Muscle layer of colon (tissue), 2 donors: ENCODE measurements around the gene CDC45.

Experiments used
- H3K27ac ChIP-seq: one replicate; pipeline ENCODE4 v1.7.0; 2013; ENCODE audit warnings: low read depth, mild to moderate bottlenecking, low read length, moderate library complexity
- H3K27me3 ChIP-seq, 2 donors: one replicate each; pipeline ENCODE4 v1.7.0; 2013; ENCODE audit warnings: low read length in 2 of 2, mild to moderate bottlenecking in 2 of 2; ENCODE audit not compliant: insufficient read depth in 2 of 2, control insufficient read depth in 1 of 2
- H3K36me3 ChIP-seq: one replicate; pipeline ENCODE4 v1.7.0; 2013; ENCODE audit warnings: mild to moderate bottlenecking, low read length; ENCODE audit not compliant: insufficient read depth
- H3K4me1 ChIP-seq: one replicate; pipeline ENCODE4 v1.7.0; 2013; ENCODE audit warnings: mild to moderate bottlenecking, low read length; ENCODE audit not compliant: insufficient read depth
- H3K4me3 ChIP-seq, 2 donors: one replicate each; pipeline ENCODE4 v1.7.0; 2013; ENCODE audit warnings: low read length in 2 of 2, low read depth in 1 of 2, mild to moderate bottlenecking in 1 of 2, moderate library complexity in 1 of 2
- H3K9ac ChIP-seq: one replicate; pipeline ENCODE4 v1.7.0; 2013; ENCODE audit warnings: low read length
- H3K9me3 ChIP-seq: one replicate; pipeline ENCODE4 v1.7.0; 2013; ENCODE audit warnings: mild to moderate bottlenecking, low read length
- donor health status: abdominal sarcoma.
- donor health status: Adenocarcinoma of cecum.

The CDC45 gene

GRCh38 chr22:19501897-19502447 is 22.3 kb downstream of the CDC45 start:
- H3K4me3 ChIP-seq, result no peak overlapping the region
- no peak overlapping the region for H3K9ac ChIP-seq
- no peaks in the 10 kb centered on the region for H3K27me3 ChIP-seq
- no peaks in the 10 kb centered on the region for H3K36me3 ChIP-seq
- no peaks in the 10 kb centered on the region for H3K9me3 ChIP-seq
- H3K27ac ChIP-seq, result no peak overlapping the region
- no peaks in the 10 kb centered on the region for H3K4me1 ChIP-seq

DNA sequence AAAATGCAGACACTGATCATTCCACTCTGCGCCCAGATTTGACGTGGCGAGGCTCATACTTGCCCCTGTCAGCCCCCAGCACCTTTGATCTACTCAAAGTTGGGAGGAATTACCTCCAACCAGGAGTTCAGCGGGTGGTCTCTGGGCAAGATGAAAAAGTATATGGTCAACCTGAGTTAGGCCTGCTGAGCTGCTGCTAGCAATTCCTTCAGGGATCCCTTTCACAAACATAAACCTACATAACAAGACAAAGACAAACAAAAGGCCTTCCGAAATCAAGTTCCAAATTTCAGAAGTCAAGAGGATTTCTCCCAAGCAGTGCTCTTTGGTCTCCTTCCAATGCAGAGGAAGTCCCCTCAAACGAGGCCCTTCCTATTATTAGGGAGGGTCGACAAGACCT is 23.6 kb downstream of the CDC45 start:
- Histone ChIP-seq H3K27ac (no peak overlapping the region), H3K9ac (no peak overlapping the region), H3K36me3 (no peaks in the 10 kb centered on the region), H3K4me3 (no peak overlapping the region), H3K4me1 (no peaks in the 10 kb centered on the region), H3K27me3 (no peaks in the 10 kb centered on the region), H3K9me3 (no peaks in the 10 kb centered on the region)

DNA sequence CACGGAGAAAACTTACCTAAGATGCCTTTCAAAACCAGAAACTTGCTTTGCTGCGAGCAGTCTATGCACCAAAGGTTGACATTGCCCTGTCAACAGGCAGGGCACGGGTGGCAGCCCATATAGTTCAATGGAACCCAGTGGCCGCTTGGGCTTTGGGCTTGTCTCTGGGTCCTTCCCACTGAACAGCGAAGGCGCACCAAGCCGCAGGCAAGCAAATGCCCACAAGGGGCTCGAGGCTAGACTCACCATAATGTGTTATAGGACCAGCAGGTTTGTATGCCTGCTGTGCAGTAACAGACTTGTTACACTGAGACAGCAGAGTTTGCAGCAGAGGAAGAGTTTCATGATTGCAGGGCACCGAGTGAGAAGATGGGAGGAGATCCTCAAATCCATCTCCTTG is 24.1 kb downstream of the CDC45 start:
- no peaks in the 10 kb centered on the region for H3K4me1 ChIP-seq
- H3K9me3 ChIP-seq, result no peaks in the 10 kb centered on the region
- no peaks in the 10 kb centered on the region for H3K36me3 ChIP-seq
- H3K4me3 ChIP-seq, result no peak overlapping the region
- no peak overlapping the region for H3K9ac ChIP-seq
- H3K27ac ChIP-seq, result no peak overlapping the region
- H3K27me3 ChIP-seq, result no peaks in the 10 kb centered on the region

GRCh38 chr22:19504900-19505734 is 25.4 kb downstream of the CDC45 start:
- H3K36me3 ChIP-seq, result no peaks in the 10 kb centered on the region
- no peaks in the 10 kb centered on the region for H3K27me3 ChIP-seq
- no peaks in the 10 kb centered on the region for H3K4me1 ChIP-seq
- no peak overlapping the region for H3K27ac ChIP-seq
- no peaks in the 10 kb centered on the region for H3K9me3 ChIP-seq
- no peak overlapping the region for H3K4me3 ChIP-seq
- no peak overlapping the region for H3K9ac ChIP-seq

DNA sequence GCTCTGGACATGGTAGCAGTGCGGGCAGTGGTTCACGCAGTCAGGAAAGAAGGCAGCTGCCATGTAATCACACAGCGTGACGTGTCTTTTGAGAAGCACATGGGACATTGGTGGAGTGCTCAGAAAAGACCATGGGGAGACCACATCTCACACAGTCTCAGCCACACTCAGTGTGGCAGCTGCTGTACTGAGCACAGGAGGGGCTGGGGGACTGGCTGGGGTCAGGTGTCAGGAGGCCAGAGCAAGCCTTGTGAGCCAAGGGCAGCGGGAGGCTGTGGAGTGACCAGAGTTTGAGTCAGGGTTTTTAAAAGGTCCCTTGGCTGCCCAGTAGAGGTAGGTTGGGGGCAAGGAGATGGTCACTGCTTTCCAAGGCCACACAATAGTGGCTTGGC is 26.0 kb downstream of the CDC45 start:
- no peaks in the 10 kb centered on the region for H3K9me3 ChIP-seq
- H3K9ac ChIP-seq, result no peak overlapping the region
- no peaks in the 10 kb centered on the region for H3K27me3 ChIP-seq
- H3K4me3 ChIP-seq, result no peak overlapping the region
- no peaks in the 10 kb centered on the region for H3K4me1 ChIP-seq
- H3K36me3 ChIP-seq, result no peaks in the 10 kb centered on the region
- no peak overlapping the region for H3K27ac ChIP-seq

DNA sequence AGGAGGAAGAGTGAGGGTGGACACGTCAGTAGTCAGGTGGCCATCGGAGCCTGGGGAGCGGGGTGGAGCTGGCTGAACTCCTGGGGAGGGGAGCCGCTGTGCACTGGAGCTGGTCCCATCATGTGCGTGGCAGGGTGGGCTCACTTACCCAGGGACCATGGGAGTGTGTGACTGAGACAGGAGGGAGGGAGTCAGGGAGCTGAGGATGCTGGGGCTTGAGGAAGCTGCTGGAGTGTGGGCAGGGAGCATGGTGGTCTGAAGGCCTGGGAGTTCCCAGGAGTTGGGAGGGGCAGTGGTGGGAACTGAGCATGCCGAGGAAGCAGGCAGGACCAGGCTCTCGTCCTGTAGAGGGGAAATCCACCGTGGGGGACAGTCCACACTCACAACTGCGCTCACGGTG is 26.5 kb downstream of the CDC45 start:
- H3K4me1 ChIP-seq, result no peaks in the 10 kb centered on the region
- no peak overlapping the region for H3K4me3 ChIP-seq
- no peaks in the 10 kb centered on the region for H3K27me3 ChIP-seq
- no peaks in the 10 kb centered on the region for H3K36me3 ChIP-seq
- no peaks in the 10 kb centered on the region for H3K9me3 ChIP-seq
- H3K27ac ChIP-seq, result no peak overlapping the region
- no peak overlapping the region for H3K9ac ChIP-seq

- Histone ChIP-seq H3K4me1 (no peaks in the 10 kb centered on the region), H3K9me3 (no peaks in the 10 kb centered on the region), H3K27me3 (no peaks in the 10 kb centered on the region), H3K9ac (no peak overlapping the region), H3K4me3 (no peak overlapping the region), H3K27ac (no peak overlapping the region), H3K36me3 (no peaks in the 10 kb centered on the region)
Measured at GRCh38 chr22:19507534-19507861, 27.8 kb downstream of the CDC45 start.

- H3K9ac ChIP-seq, result no peak overlapping the region
- no peak overlapping the region for H3K27ac ChIP-seq
- H3K4me1 ChIP-seq, result no peaks in the 10 kb centered on the region
- no peaks in the 10 kb centered on the region for H3K27me3 ChIP-seq
- no peak overlapping the region for H3K4me3 ChIP-seq
- H3K9me3 ChIP-seq, result no peaks in the 10 kb centered on the region
- H3K36me3 ChIP-seq, result no peaks in the 10 kb centered on the region
Measured at GRCh38 chr22:19508024-19508776, 28.5 kb downstream of the CDC45 start.

DNA sequence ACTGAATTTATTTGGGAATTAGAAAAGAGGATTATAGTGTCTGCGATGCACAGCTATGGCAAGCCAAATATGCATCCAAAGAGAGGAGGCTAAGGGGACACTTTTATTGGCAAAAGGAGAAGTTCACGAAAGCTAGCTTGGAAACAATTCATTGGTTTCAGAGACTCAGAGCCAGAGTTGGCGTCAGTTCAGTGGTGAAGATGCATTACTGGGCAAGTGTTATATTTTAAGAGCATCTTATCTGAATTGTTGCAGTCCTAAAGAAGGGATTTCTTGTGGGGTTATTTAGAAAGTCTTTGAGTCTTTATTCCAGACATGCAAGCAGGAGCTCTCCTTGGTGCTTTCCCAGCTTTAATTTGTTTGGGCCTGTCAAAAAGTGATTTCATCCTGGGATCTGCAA is 29.5 kb downstream of the CDC45 start:
- Histone ChIP-seq H3K27ac (no peak overlapping the region), H3K4me3 (no peak overlapping the region), H3K9ac (no peak overlapping the region), H3K27me3 (no peaks in the 10 kb centered on the region), H3K4me1 (no peaks in the 10 kb centered on the region), H3K36me3 (no peaks in the 10 kb centered on the region), H3K9me3 (no peaks in the 10 kb centered on the region)

- H3K36me3 ChIP-seq, result no peaks in the 10 kb centered on the region
- no peak overlapping the region for H3K4me3 ChIP-seq
- H3K27ac ChIP-seq, result no peak overlapping the region
- H3K27me3 ChIP-seq, result no peaks in the 10 kb centered on the region
- H3K4me1 ChIP-seq, result no peaks in the 10 kb centered on the region
- no peak overlapping the region for H3K9ac ChIP-seq
- H3K9me3 ChIP-seq, result no peaks in the 10 kb centered on the region
Measured at GRCh38 chr22:19509923-19510322, 30.2 kb downstream of the CDC45 start.

DNA sequence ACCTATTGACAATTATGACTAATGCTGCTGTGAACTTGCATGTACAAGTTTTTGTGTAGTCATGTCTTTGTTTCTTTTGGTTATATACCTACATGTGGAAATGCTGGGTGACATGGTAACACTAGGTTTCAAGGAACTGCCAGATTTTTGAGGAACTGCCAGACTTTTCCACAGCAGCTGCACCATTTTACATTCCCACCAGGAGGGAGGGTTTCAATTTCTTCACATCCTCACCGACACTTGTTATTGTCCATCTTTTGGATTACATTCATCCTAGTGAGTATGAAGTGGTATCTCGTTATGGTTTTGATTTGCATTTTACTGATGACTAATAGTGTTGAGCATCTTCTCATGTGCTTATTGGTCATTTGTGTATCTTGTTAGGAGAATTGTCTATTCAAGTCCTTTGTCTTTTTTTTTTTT is 31.2 kb downstream of the CDC45 start:
- no peak overlapping the region for H3K27ac ChIP-seq
- no peak overlapping the region for H3K9ac ChIP-seq
- H3K4me3 ChIP-seq, result no peak overlapping the region
- H3K9me3 ChIP-seq, result no peaks in the 10 kb centered on the region
- no peaks in the 10 kb centered on the region for H3K27me3 ChIP-seq
- H3K4me1 ChIP-seq, result no peaks in the 10 kb centered on the region
- no peaks in the 10 kb centered on the region for H3K36me3 ChIP-seq
